B cell (primary cell): Measurements from ENCODE around the gene MYO10. TPM values are rescaled to one million over a fixed set of nuclear protein-coding genes. Genes with fewer than 3 reads are reported as not detected.

Source experiments
- ATAC-seq: fragments of 200-7000 bp; cut with Tn5 transposase; one replicate; pipeline ENCODE4 v1.10.0; 2021; ENCODE audit warnings: low read depth, mild to moderate bottlenecking, moderate number of reproducible peaks, moderate library complexity
- CTCF ChIA-PET: fragments of 350-600 bp; sonication (Branson Sonifier 250); formaldehyde crosslinking; loops from one replicate; lab custom pipeline; 2021; ENCODE audit warnings: antibody characterized with exemption, inconsistent platforms; lab: Charles Lee
- POLR2A ChIA-PET: fragments of 350-600 bp; sonication (Branson Sonifier 250); formaldehyde crosslinking; loops from one replicate; lab custom pipeline; 2021; ENCODE audit warnings: antibody characterized with exemption; lab: Charles Lee
- DNase-seq: peaks from one replicate; pipeline ENCODE4 v3.0.0; 2013
- H2AFZ ChIP-seq: 2 replicates; pipeline ENCODE4 v1.6.1; 2012; ENCODE audit warnings: mild to moderate bottlenecking, low read depth, low read length; ENCODE audit not compliant: insufficient read depth, poor library complexity, severe bottlenecking
- H3K27ac ChIP-seq, 2 donors: 1 replicate in 1 of 2; 2 replicates in 1 of 2; pipeline ENCODE4 v1.5.1; 2012 to 2013; ENCODE audit warnings: low read length in 2 of 2, mild to moderate bottlenecking in 2 of 2, moderate library complexity in 1 of 2
- H3K27me3 ChIP-seq, 4 experiments: fragments of 200-600 bp in 1 of 4; sonication (generic) in 1 of 4; replicated peaks in 1 of 4; 1 replicate in 2 of 4; 2 replicates in 2 of 4; pipeline versions ENCODE4 v1.6.1 to v1.7.0; 2013 to 2016; ENCODE audit warnings: low read length in 3 of 4, mild to moderate bottlenecking in 2 of 4, mixed read lengths in 1 of 4, moderate library complexity in 1 of 4; ENCODE audit not compliant: insufficient read depth in 4 of 4, control insufficient read depth in 3 of 4; ENCODE audit errors: control extremely low read depth in 1 of 4
- H3K36me3 ChIP-seq, 2 experiments: replicated peaks in 1 of 2; 1 replicate in 1 of 2; 2 replicates in 1 of 2; pipeline versions ENCODE4 v1.6.1 to v1.7.1; 2013; ENCODE audit warnings: low read length in 1 of 2; ENCODE audit not compliant: insufficient read depth in 2 of 2, control insufficient read depth in 1 of 2; ENCODE audit errors: control extremely low read depth in 1 of 2, extremely low read depth in 1 of 2
- H3K4me1 ChIP-seq, 2 donors: fragments of 200-600 bp in 1 of 2; sonication (generic) in 1 of 2; 1 replicate in 1 of 2; 2 replicates in 1 of 2; pipeline versions ENCODE4 v1.5.1 to v1.6.1; 2013 to 2017; ENCODE audit warnings: low read length in 2 of 2; ENCODE audit not compliant: control insufficient read depth in 2 of 2, insufficient read depth in 2 of 2
- H3K4me2 ChIP-seq: replicated peaks from 2 replicates; pipeline ENCODE3; 2012; ENCODE audit warnings: mild to moderate bottlenecking, low read depth, low read length; ENCODE audit not compliant: poor library complexity, severe bottlenecking
- H3K4me3 ChIP-seq, 5 experiments: fragments of 200-600 bp in 1 of 5; sonication (generic) in 1 of 5; 1 replicate in 3 of 5; 2 replicates in 2 of 5; pipeline versions ENCODE4 v1.5.1 to v1.7.0; 2011 to 2016; ENCODE audit warnings: low read length in 4 of 5, mild to moderate bottlenecking in 4 of 5, low read depth in 2 of 5, control low read depth in 1 of 5, moderate library complexity in 1 of 5; ENCODE audit not compliant: insufficient read depth in 1 of 5; ENCODE audit errors: control extremely low read depth in 1 of 5, extremely low read depth in 1 of 5
- H3K79me2 ChIP-seq: fragments of 200-600 bp; sonication (generic); one replicate; pipeline ENCODE4 v1.6.0; 2016; ENCODE audit warnings: low read length; ENCODE audit not compliant: control insufficient read depth, insufficient read depth
- H3K9ac ChIP-seq: fragments of 200-600 bp; sonication (generic); 2 replicates; pipeline ENCODE4 v1.6.1; 2017; ENCODE audit warnings: mild to moderate bottlenecking, low read length, moderate library complexity
- H3K9me3 ChIP-seq, 3 donors: one replicate each; pipeline versions ENCODE4 v1.6.1 to v1.7.1; 2013; ENCODE audit warnings: low read length in 2 of 3; ENCODE audit not compliant: control insufficient read depth in 2 of 3, insufficient read depth in 1 of 3; ENCODE audit errors: control extremely low read depth in 1 of 3
- H4K20me1 ChIP-seq: 2 replicates; pipeline ENCODE4 v1.6.0; 2012; ENCODE audit warnings: mild to moderate bottlenecking, low read length; ENCODE audit not compliant: insufficient read depth, control insufficient read depth, poor library complexity, severe bottlenecking
- H3K27ac Mint-ChIP-seq: one replicate; pipeline ENCODE4 v1.8.0; 2021; ENCODE audit warnings: mixed read lengths
- H3K27me3 Mint-ChIP-seq: one replicate; pipeline ENCODE4 v1.8.0; 2021; ENCODE audit warnings: mixed read lengths
- H3K4me1 Mint-ChIP-seq: one replicate; pipeline ENCODE4 v1.8.0; 2021; ENCODE audit warnings: mixed read lengths
- H3K4me3 Mint-ChIP-seq: one replicate; pipeline ENCODE4 v1.8.0; 2021; ENCODE audit warnings: mixed read lengths
- H3K9me3 Mint-ChIP-seq: one replicate; pipeline ENCODE4 v1.8.0; 2022; ENCODE audit warnings: mixed read lengths; ENCODE audit not compliant: insufficient read depth
- EZH2 ChIP-seq: IDR thresholded peaks from 2 replicates; pipeline ENCODE4 v1.6.1; 2012; ENCODE audit warnings: borderline replicate concordance, low read depth, mild to moderate bottlenecking, moderate library complexity, low read length; ENCODE audit not compliant: insufficient read depth, poor library complexity, severe bottlenecking
- WGBS: methylation state at CpG from one replicate; pipeline ENCODE4 v1.1.5; 2013; ENCODE audit warnings: missing lambda C conversion rate; ENCODE audit not compliant: insufficient coverage; 5-methylcytosine and 5-hydroxymethylcytosine counted together
- intact Hi-C: fragments of 100-400 bp; cut with micrococcal nuclease; formaldehyde crosslinking; loops from one replicate; pipeline ENCODE4 v1.10.0; 2022
- polyA plus RNA-seq: library from polyadenylated mRNA; depleted of rRNA; stranded (reverse); fragments of >200 nt; gene quantifications from 2 replicates; pipeline ENCODE4 v1.2.3, GENCODE V29; 2012
- total RNA-seq, 2 donors: library from RNA; stranded (reverse); fragments of 120-200 nt in 1 of 2; gene quantifications; 1 replicate in 1 of 2; 2 replicates in 1 of 2; pipeline versions ENCODE4 v1.2.3 to v1.2.4, GENCODE V29; 2013 to 2022
- TF ChIP-seq, protein P1 (sequence below): fragments of 200-600 bp; IDR thresholded peaks from one replicate; pipeline ENCODE4 v1.8.0; 2022; ENCODE audit warnings: antibody characterized with exemption, mild to moderate bottlenecking

MYO10 gene
- total and polyA plus RNA-seq, 2 donors (not counting 1 experiment from before 2014, with no cell fraction given): 0.10 TPM; not detected in 1

- no peak overlapping the region for H3K4me3 Mint-ChIP-seq
- Histone ChIP-seq H3K4me2 (no peak overlapping the region), H3K9me3 (no peaks in the 10 kb centered on the region), H3K4me1 (no peaks in the 10 kb centered on the region), H3K36me3 (no peaks in the 10 kb centered on the region), H3K27ac (no peak overlapping the region), H3K79me2 (no peaks in the 10 kb centered on the region), H4K20me1 (no peaks in the 10 kb centered on the region), H3K27me3 (no peaks in the 10 kb centered on the region), H2AFZ (no peak overlapping the region), H3K4me3 (no peak overlapping the region), H3K9ac (no peak overlapping the region)
- peaks cover 28% of the 10 kb centered on the region for H3K27me3 Mint-ChIP-seq
- H3K27ac Mint-ChIP-seq: no peak overlapping the region
- POLR2A ChIA-PET: no interaction called here
- DNase-seq (no peak), ATAC-seq (no peak)
- H3K4me1 Mint-ChIP-seq: no peaks in the 10 kb centered on the region
- WGBS: 63% methylated on average over 7 of the region's 14 CpGs
- intact Hi-C loops: no loop called here
- peaks cover 2% of the 10 kb centered on the region for H3K9me3 Mint-ChIP-seq
- CTCF ChIA-PET: no interaction called here
- no peak for TF ChIP-seq EZH2
- TF ChIP-seq, protein P1, sequence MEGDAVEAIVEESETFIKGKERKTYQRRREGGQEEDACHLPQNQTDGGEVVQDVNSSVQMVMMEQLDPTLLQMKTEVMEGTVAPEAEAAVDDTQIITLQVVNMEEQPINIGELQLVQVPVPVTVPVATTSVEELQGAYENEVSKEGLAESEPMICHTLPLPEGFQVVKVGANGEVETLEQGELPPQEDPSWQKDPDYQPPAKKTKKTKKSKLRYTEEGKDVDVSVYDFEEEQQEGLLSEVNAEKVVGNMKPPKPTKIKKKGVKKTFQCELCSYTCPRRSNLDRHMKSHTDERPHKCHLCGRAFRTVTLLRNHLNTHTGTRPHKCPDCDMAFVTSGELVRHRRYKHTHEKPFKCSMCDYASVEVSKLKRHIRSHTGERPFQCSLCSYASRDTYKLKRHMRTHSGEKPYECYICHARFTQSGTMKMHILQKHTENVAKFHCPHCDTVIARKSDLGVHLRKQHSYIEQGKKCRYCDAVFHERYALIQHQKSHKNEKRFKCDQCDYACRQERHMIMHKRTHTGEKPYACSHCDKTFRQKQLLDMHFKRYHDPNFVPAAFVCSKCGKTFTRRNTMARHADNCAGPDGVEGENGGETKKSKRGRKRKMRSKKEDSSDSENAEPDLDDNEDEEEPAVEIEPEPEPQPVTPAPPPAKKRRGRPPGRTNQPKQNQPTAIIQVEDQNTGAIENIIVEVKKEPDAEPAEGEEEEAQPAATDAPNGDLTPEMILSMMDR: no peak
Observed at GRCh38 chr5:16736158-16736995, 199.7 kb downstream of the MYO10 start.
